GM21717 (cell line): ENCODE measurements around the gene PRDM16.

ENCODE experiments used
- ATAC-seq: cut with Tn5 transposase; IDR thresholded peaks from one replicate; pipeline ENCODE4 v1.9.1; 2021; ENCODE audit warnings: mild to moderate bottlenecking, moderate library complexity; ENCODE audit not compliant: unreplicated experiment

Gene PRDM16

DNA sequence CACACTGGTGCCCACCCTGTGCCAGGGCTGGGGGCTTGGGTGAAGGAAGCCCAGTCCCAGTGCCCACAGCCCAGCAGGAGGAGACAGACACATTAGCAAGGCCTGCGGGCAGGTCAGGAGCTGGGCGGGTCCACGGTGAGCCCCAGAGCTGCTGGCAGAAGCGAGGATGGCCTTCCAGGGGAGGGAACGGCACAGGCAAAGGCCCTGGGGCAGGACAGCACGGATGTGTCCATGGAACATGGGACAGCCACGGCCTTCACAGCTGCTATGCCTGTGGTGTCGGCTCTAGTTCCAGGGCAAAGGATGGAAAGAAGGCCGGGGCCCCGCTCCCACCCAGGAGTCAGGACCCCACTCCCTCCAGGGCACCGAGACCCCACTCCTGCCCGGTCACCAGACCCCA is 220.5 kb downstream of the PRDM16 start:
- ATAC-seq, result no peak

DNA sequence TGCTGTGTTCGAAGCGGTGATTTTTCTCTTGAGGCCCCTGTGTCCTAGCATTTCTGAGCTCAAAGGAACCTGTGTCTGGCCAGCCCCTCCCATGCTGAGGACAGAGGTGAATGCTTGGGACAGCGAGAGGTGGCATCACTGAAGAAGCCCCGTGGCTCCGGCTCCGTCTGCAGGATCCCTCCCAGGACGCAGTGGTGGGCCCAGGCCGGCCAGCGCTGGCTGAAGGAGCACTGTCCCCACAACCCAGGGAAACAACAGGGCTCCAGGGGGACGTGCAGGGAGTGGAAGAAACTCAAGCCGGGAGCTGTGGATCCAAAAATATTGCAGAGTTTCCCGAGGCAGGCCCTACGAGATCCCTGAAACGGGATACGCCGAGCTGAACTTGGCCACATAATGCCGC is 221.4 kb downstream of the PRDM16 start:
- no peak for ATAC-seq

DNA sequence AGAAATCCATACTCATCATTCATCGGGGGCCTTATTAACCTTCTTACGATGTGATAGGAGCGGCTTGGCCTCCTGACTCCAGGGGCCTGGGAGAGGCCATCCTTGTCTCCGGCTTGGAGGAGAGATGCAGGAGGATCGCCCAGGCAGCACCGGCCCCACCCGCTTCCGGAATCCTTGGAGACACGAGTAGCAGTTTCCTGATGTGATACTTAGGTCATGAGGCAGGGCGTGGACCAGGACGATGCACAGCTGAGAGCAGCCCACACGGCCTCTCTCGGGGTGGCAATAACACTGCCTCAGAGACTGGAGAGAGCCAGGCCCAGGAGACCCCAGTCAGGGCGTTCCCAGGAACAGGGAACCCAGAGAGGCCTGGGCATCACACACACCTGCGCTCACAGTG is 221.9 kb downstream of the PRDM16 start:
- no peak for ATAC-seq

DNA sequence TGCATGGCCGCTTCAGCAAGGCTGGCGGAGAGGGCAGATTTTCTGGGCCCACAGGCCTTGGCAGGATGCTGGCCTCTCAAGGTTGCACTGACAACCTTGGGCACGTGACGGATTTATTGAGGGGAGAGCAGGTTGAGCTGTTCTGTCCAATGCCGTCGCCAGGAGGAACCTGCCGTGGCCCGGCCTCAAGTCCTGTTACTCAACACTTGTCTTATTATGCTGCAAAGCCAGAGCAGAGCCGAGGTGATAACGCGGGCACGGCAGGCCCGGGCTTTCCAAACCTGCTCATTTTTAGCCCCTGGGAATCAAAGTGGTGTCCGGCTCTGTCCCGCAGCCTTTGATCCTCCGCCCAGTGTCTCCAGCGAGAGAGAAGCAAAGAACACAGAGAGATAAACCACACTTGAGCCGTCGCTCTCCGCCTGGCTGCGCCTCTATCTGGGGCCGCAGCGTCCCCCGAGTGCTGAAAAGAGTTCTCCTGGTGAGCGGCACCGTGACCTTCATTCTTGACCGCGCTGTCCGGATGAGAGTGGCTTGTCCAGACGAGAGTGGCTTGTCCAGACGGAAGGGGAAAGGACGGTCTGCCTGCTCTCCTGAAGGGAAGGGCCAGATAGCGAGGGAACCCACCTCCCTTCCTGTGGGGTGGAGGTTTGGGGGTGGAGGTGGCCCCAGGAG is 223.2 kb downstream of the PRDM16 start:
- ATAC-seq, result no peak

DNA sequence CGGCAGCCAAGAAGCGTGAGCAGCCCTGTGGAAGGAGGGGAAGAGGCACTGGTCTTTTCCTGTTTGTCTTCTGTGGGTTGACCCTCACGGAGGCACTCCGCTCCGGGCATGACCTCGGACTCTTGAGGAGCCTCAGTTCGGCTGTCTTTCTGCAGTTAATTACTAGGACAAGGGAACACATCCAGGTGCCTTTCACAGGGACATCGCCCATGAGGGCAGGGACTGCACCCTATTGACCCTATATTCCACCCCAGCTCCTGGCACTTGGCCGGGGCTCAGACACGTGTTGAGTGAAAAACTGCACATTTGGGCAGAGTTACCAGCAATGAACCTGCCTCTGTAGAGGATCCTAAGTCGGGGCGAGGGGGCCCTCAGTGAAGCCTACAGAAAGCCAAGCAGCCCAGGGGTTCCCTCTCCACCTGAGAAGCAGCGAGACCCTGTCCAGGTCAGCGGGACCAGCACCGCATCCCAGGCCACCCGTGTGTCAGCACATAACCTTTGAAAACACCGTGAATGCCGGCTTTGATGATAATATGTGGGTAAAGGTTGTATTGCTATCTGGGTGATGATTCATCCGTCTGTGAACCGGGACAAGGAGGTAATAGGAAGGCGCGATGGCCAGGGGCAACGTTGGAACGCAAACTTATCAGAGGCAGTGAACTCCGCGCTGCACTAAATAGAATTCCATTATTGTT is 224.0 kb downstream of the PRDM16 start:
- ATAC-seq, result no peak

GRCh38 chr1:3293563-3294080 is 224.6 kb downstream of the PRDM16 start:
- no peak for ATAC-seq

DNA sequence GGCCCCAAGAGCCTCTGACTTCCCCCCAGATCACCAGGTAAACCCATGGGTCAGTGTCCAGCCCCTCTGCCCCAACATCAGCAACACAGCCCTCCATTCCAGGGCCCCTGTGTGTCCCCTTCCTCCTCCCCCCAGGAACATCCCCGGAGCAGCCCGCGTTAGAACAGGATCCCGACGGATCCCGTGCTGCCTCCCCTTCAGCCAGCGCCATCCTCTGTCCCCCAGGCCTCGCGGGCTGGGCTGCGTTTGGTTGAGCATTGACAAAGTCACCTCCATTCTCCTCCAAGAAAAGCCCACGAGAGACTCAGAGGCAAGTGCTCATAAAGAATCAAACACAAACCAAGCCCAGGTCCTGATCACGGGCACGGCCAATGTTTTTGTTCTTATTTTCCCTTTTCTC is 225.4 kb downstream of the PRDM16 start:
- ATAC-seq, result no peak

DNA sequence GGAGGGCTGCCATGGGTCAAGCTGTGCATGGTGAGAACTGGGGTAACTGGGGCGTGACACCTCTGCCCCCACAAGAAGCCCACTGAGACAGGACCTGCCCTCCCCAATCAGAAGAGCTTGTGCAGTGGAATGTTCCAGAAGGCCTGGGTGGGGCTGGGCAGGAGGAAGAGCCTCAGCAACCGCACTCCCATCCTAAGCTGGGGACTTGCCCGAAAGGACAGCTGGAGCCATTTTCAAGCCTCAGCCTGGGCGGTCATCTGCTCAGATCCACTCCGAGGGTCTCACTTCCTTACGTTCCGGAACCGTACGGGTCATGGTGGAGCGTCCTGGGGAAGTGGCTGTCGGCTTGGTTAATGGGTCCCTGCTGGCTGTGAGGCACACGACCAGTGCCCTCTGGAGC is 226.8 kb downstream of the PRDM16 start:
- no peak for ATAC-seq

DNA sequence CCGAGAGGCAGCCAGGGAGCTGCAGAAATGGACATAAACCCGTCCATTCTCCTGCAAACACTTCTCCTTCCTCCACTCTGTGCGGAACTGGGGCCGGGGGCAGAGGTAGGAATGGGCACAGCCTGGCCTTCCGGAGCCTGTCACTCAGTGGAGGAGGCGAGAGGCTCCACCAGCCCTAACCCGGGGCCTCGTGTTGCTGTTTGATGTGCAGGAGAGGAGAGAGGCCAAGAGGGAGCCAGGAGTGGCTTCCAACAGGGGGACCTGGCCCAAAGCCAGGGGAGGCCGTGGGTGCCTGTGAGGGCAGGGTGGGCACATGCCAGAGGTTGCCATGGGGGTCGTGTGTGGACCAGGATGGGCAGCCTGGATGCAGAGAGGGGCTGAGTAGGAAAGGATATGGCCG is 227.3 kb downstream of the PRDM16 start:
- no peak for ATAC-seq

DNA sequence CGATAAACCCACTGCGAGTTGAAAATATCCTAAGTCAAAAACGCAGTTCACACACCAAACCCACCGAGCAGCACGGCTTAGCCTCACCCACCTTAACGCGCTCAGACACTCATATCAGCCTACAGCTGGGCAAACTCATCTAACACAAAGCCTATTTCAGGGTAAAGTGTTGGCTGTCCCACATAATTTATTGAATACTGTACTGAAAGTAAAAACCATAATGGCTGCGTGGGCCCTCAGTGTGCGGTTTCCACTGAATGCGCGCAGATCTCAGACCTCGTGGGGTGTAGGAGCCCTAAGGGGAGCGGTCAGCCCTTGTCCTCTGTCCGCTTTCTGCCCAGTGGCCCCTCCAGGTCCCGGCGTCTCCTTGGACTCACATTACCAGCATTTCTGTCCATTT is 227.8 kb downstream of the PRDM16 start:
- no peak for ATAC-seq

DNA sequence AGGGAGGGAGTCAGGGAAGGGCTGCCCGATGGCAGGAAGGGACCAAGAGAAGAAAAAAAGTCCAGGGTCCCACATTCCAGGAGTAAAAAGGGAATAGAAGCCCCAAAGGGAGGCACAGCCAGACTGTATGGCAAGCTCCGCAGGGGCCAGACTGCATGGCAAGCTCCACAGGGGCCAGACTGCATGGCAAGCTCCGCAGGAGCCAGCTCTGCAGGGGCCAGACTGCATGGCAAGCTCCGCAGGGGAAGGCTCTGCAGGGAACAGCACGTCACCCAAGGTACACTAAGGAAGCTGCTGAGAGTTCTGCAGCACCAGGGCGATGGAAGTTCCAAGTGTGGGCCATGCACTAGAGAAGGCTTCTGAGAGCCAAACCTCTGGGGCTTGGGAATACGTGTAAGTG is 228.8 kb downstream of the PRDM16 start:
- ATAC-seq, result no peak

- ATAC-seq, result no peak
These were observed 229.2 kb downstream of the PRDM16 start for GRCh38 chr1:3298197-3298596.

DNA sequence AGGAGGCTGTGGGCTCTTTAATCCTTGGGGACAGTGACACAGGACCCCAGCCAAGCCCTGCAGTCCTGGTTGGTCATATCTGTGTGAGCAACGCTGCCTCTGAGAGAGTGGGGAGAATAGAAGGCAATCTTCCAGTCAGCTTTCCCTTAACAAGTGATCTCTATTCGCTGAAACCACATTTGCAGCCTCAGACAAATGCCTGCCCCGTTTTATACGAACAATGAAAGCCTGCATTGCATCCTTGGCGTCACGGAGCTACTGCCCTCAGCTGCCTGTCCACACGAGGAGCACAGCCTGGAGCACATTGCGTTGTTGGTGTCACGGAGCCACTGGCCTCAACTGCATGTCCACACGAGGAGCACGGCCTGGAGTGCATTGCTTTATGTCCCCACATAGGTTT is 235.2 kb downstream of the PRDM16 start:
- ATAC-seq, result no peak

GRCh38 chr1:3304692-3305091 is 235.7 kb downstream of the PRDM16 start:
- no peak for ATAC-seq

GRCh38 chr1:3305156-3305555 is 236.2 kb downstream of the PRDM16 start:
- ATAC-seq, result no peak

DNA sequence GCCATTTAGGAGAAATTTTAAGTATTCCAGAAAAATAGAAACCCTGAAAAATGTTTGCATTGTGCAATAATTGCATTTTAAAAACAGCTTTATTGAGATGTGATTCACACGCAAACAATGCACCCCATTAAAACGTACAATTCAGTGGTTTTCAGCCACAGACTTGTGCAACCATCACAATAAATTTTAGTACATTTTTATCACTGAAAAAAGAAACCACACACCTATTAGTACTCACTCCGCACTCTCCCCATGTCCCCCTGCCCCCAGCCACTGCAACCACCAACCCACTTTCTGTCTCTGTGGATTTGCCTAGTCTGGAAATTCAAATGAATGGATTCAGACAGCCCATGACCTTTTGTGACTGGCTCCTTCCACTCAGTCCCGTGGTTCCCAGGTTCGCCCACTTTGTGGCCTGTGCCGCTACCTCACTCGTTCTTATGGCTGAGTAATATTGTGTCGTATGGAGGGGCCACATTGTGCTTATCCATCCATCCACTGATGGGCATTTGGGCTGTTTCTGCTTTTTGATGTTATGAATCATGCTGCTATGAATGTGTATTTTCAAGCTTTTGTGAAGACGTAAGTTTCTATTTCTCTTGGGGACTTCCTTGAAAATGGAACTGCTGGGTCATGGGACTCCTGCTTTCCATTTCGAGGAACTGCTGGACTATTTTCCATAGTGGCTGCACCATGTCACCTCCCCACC is 237.7 kb downstream of the PRDM16 start:
- ATAC-seq, result no peak

DNA sequence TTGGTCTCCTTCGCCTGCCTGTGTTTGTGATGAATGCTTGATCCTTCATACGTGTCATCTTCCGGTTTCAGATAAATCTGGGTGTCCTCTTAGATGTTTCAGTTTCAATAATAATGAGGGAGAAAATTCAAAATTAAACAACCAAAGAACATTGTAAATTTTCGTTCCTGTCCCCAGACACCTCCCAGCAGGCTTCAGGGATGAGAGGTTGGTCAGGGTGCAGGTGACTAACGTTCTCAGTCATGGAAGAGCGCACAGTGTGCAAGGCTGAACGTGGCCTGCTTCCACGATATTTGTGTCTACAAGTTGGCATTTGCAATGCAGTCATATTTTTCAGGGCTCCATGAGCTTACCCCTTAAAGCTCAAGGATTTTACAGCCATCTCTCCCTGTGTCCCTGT is 238.4 kb downstream of the PRDM16 start:
- no peak for ATAC-seq

DNA sequence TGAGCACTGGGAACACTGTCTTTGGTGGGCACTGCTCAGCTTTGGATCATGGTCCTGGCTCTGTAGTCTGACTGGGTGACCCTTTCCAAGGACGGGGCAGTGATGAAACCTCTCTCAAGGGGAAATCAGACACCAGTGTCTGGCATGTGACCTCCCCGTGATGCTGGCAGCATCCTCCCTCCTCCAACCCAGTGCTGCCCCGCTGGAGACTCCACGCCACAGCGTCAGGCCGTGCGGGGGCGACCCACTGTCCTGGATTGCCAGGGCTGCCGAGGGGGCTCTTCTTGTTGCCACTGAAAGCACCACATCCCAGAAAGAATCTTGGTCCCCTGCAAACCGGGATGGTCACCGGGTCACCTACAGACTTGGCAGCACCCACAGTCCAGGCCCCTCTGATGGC is 239.1 kb downstream of the PRDM16 start:
- no peak for ATAC-seq

- ATAC-seq, result no peak
These were observed 241.9 kb downstream of the PRDM16 start for GRCh38 chr1:3310718-3311400.

DNA sequence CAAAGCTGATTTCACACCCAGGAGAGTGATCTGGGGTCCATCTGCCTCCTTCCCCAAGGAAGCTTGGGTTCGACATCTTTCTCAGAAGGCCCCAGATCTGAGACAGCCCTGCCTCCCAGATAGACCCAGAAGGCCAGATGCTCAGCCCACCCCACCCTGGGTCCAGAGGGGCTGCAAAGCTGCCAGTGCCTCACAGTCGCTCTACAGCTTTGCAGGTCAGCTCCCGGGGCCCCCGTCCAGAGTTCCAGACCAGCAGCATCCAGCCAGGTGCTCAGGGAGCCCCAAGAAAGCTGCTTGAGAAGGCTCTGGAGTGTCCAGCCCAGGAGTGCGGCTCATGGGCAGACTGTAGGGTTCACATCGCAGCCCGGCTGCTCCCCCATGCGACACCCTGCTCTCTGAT is 242.7 kb downstream of the PRDM16 start:
- no peak for ATAC-seq

DNA sequence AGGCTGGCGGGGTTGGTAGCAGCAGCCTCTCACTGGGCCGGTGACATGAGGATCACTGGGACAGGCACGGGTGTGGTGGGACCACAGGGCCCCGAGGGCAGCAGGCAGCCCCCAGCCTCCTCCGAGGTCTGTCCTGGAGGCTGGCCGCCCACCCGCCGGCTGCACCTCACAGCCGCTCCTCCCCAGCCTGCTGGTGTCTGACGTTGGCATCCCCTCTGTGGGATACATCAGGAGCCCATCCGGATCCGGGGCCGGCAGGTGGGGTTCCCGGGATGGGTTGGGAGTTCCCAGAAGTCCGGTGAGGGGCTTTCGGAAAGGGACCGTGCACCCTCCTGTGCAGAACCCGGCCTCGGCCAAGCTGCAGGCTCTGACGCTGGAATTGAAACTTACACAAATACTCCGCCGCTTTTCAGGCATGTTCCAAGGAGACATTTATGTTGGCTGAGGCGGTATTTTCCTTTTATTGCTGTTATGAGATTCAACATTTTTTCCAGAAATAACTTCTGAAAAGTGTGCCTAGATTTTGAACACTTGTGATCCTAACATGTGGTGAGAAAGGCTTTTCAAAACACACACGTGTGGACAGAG is 243.4 kb downstream of the PRDM16 start:
- no peak for ATAC-seq
